NAMALWA (cell line): ENCODE data around the gene TAOK1.

Experiments
- DNase-seq: peaks from one replicate; pipeline ENCODE4 v3.0.0-alpha.2; 2015; ENCODE audit warnings: low spot score

Gene TAOK1

GRCh38 chr17:29571883-29572681 lies 181.9 kb downstream of the TAOK1 start:
- no peak for DNase-seq

- peak; percentile 49 for DNase-seq
Observed at GRCh38 chr17:29572691-29573557, 182.8 kb downstream of the TAOK1 start.

- no peak for DNase-seq
Observed at GRCh38 chr17:29573558-29573869, 183.4 kb downstream of the TAOK1 start.

- DNase-seq = no peak
Observed at GRCh38 chr17:29573871-29574731, 183.9 kb downstream of the TAOK1 start.

GRCh38 chr17:29574732-29575510 lies 184.8 kb downstream of the TAOK1 start:
- no peak for DNase-seq

GRCh38 chr17:29575511-29576213 lies 185.5 kb downstream of the TAOK1 start:
- DNase-seq = no peak

- DNase-seq = no peak
Observed at GRCh38 chr17:29576214-29577000, 186.2 kb downstream of the TAOK1 start.

- no peak for DNase-seq
Observed at GRCh38 chr17:29577001-29577370, 186.8 kb downstream of the TAOK1 start.

- DNase-seq = no peak
Observed at GRCh38 chr17:29577385-29578211, 187.4 kb downstream of the TAOK1 start.

GRCh38 chr17:29578626-29579485 lies 188.7 kb downstream of the TAOK1 start:
- DNase-seq = no peak

GRCh38 chr17:29579866-29580771 lies 190.0 kb downstream of the TAOK1 start:
- peak; percentile 93 for DNase-seq

- DNase-seq = no peak
Observed at GRCh38 chr17:29581583-29582253, 191.6 kb downstream of the TAOK1 start.

GRCh38 chr17:29582254-29582765 lies 192.1 kb downstream of the TAOK1 start:
- DNase-seq = no peak

GRCh38 chr17:29582772-29583171 lies 192.6 kb downstream of the TAOK1 start:
- DNase-seq = no peak

GRCh38 chr17:29583324-29584248 lies 193.4 kb downstream of the TAOK1 start:
- DNase-seq = no peak
